A549 (cell line): ENCODE measurements around the gene SCT. TPM values are rescaled to one million over a fixed set of nuclear protein-coding genes. Genes with fewer than 3 reads are reported as not detected.

Experiments
- ATAC-seq, 2 experiments: fragments of 200-7000 bp in 1 of 2; fragments of >200 bp in 1 of 2; cut with Nextera tagmentation in 1 of 2; cut with Tn5 transposase in 1 of 2; 3 replicates each; pipeline versions ENCODE4 v1.8.0 to v1.9.1; 2018 to 2020; ENCODE audit warnings: mild to moderate bottlenecking in 1 of 2, moderate library complexity in 1 of 2
- CTCF ChIA-PET: fragments of 300-600 bp; sonication (Branson Sonifier 250); formaldehyde crosslinking; extraction: SDS; loops from one replicate; lab custom pipeline; 2021; ENCODE audit warnings: antibody characterized with exemption, inconsistent platforms; lab: Yijun Ruan, JAX
- POLR2A ChIA-PET: fragments of 350-600 bp; formaldehyde crosslinking; extraction: SDS; loops from one replicate; lab custom pipeline; 2021; ENCODE audit warnings: antibody characterized with exemption, inconsistent platforms; lab: Yijun Ruan, JAX
- DNase-seq, 2 experiments: peaks; one replicate each; pipeline versions ENCODE4 v3.0.0 to v3.0.0-alpha.2; 2011 to 2016; ENCODE audit warnings: low read depth in 1 of 2, low spot score in 1 of 2
- FAIRE-seq: peaks from 2 replicates; lab custom pipeline; 2011; peaks lifted over from hg19 to GRCh38; lab: Jason Lieb, UNC
- H3K27ac ChIP-seq, 2 experiments: fragments of >200 bp; sonication (Bioruptor Twin); formaldehyde crosslinking; 3 replicates each; pipeline ENCODE4 v1.5.1; 2016 to 2017
- H3K4me1 ChIP-seq: fragments of >200 bp; sonication (Bioruptor Twin); formaldehyde crosslinking; 3 replicates; pipeline ENCODE4 v1.6.1; 2016
- H3K4me2 ChIP-seq: fragments of >200 bp; sonication (Bioruptor Twin); formaldehyde crosslinking; 3 replicates; pipeline ENCODE4 v1.6.1; 2016
- H3K4me3 ChIP-seq: fragments of >200 bp; sonication (Bioruptor Twin); formaldehyde crosslinking; 3 replicates; pipeline ENCODE4 v1.5.1; 2016
- H3K9me3 ChIP-seq: fragments of >200 bp; sonication (Bioruptor Twin); formaldehyde crosslinking; 3 replicates; pipeline ENCODE4 v1.6.1; 2016
- CTCF ChIP-seq: fragments of >200 bp; sonication (Bioruptor Twin); formaldehyde crosslinking; IDR thresholded peaks from 3 replicates; pipeline ENCODE4 v1.5.1; 2016
- ESRRA ChIP-seq: fragments of 150-350 bp; IDR thresholded peaks from 2 replicates; pipeline ENCODE4 v1.6.1; 2014; ENCODE audit warnings: mild to moderate bottlenecking, low read length, borderline replicate concordance
- MAX ChIP-seq: IDR thresholded peaks from 2 replicates; pipeline ENCODE4 v1.6.1; 2012
- MAZ ChIP-seq: fragments of 150-350 bp; IDR thresholded peaks from 2 replicates; pipeline ENCODE4 v1.6.1; 2014; ENCODE audit warnings: antibody characterized with exemption, low read depth, low read length, borderline replicate concordance
- MYC ChIP-seq: IDR thresholded peaks from 2 replicates; pipeline ENCODE4 v1.6.1; 2012; ENCODE audit warnings: mild to moderate bottlenecking, inconsistent platforms, low read length, improper control_type of control experiment, borderline replicate concordance
- POLR2A ChIP-seq: IDR thresholded peaks from 2 replicates; pipeline ENCODE4 v1.6.1; 2012; ENCODE audit warnings: mild to moderate bottlenecking, low read length
- REST ChIP-seq: fragments of 200-600 bp; sonication (generic); IDR thresholded peaks from 2 replicates; pipeline ENCODE4 v1.6.1; 2016; ENCODE audit warnings: antibody characterized with exemption, mild to moderate bottlenecking, moderate library complexity
- SMC3 ChIP-seq: fragments of >200 bp; sonication (Bioruptor Twin); formaldehyde crosslinking; IDR thresholded peaks from 3 replicates; pipeline ENCODE4 v1.6.1; 2018; ENCODE audit warnings: inconsistent platforms
- TP53 ChIP-seq: fragments of 250-450 bp; sonication (Bioruptor Pico); IDR thresholded peaks from 2 replicates; pipeline ENCODE4 v1.5.0; 2021; ENCODE audit warnings: mild to moderate bottlenecking, moderate library complexity
- USF2 ChIP-seq: fragments of 450-650 bp; IDR thresholded peaks from 2 replicates; pipeline ENCODE4 v1.6.1; 2014; ENCODE audit warnings: antibody characterized with exemption
- ZC3H11A ChIP-seq: fragments of 450-650 bp; IDR thresholded peaks from 2 replicates; pipeline ENCODE4 v1.6.1; 2014; ENCODE audit warnings: antibody characterized with exemption, mild to moderate bottlenecking
- ZSCAN20 ChIP-seq: fragments of 250-450 bp; sonication (Bioruptor Pico); IDR thresholded peaks from 2 replicates; pipeline ENCODE4 v1.8.0; 2022; ENCODE audit warnings: mild to moderate bottlenecking, moderate library complexity
- WGBS: methylation state at CpG from one replicate; pipeline ENCODE4 v1.1.6; 2017; ENCODE audit errors: missing lambda C conversion rate; 5-methylcytosine and 5-hydroxymethylcytosine counted together
- polyA plus RNA-seq, 4 experiments: library from polyadenylated mRNA; depleted of rRNA in 3 of 4; stranded (reverse); fragments of >200 nt; fragmentation: RNase III in 1 of 4; extraction: RNeasy Plus Mini Kit Qiagen cat#74134 plus additional on column Dnase treatment in 1 of 4; gene quantifications; 2 replicates in 3 of 4; 3 replicates in 1 of 4; pipeline ENCODE4 v1.2.3, GENCODE V29; 2011 to 2017

Gene SCT
- polyA plus RNA-seq, 2 of the 4 experiments (the other 2 are of a cell fraction), result not detected

- TF ChIP-seq MAZ (no peak), USF2 (no peak), MAX (no peak)
- H3K4me3 ChIP-seq, result peak overlapping the region; percentile 91
- FAIRE-seq, result no peak
- 77% methylated on average over 21 of the region's 21 CpGs for WGBS
- no peak for DNase-seq
- peaks cover 26% of the 10 kb centered on the region for H3K4me1 ChIP-seq
- POLR2A ChIA-PET, result no interaction called here
- H3K9me3 ChIP-seq, result no peaks in the 10 kb centered on the region
- CTCF ChIA-PET, result interaction anchor here (1.1 to 1.8 kb wide), 2 partner anchors 26 to 144 kb away, joined by 4 to 7 read pairs; no protein-coding TSS in a partner anchor
- H3K4me2 ChIP-seq, result peak overlapping the region; percentile 88
- peak overlapping the region in 1 of 2 experiments; percentile 98; a peak in 2 of 6 replicates for H3K27ac ChIP-seq
- no peak for ATAC-seq
These were observed 48.5 kb downstream of the SCT start for GRCh38 chr11:578276-579035.

GRCh38 chr11:577611-577894, 49.4 kb downstream of the SCT start:
- Histone ChIP-seq H3K9me3 (no peaks in the 10 kb centered on the region), H3K4me1 (peaks cover 26% of the 10 kb centered on the region), H3K4me2 (peak overlapping the region; percentile 88), H3K4me3 (peak overlapping the region; percentile 91), H3K27ac (peak overlapping the region; percentile 97 to 98; a peak in 4 of 6 replicates)
- TF ChIP-seq TP53 (no peak), ESRRA (no peak), MYC (no peak), SMC3 (no peak), ZSCAN20 (CRISPR knock-in tag) (no peak), POLR2A (no peak), CTCF (no peak), USF2 (no peak), ZC3H11A (no peak), REST (no peak)
- WGBS, result 39% methylated on average over 6 of the region's 6 CpGs
- FAIRE-seq (no peak), ATAC-seq (no peak), DNase-seq (no peak)
- POLR2A ChIA-PET, result no interaction called here
- CTCF ChIA-PET, result interaction anchor here (0.9 kb wide), 1 partner anchor 22 kb away, joined by 3 read pairs; no protein-coding TSS in a partner anchor
